Measurements from ENCODE around the gene TMTC2. TPM values are rescaled to one million over a fixed set of nuclear protein-coding genes. Genes with fewer than 3 reads are reported as not detected.

The TMTC2 gene
- polyA plus RNA-seq, 1 donor from 2014 or later, result 20.6 TPM

- H3K9me2 ChIP-seq (ENCODE audit: insufficient read depth, low read length), result no peaks in the 10 kb centered on the region
- H2AFZ ChIP-seq (ENCODE audit: low read depth, low read length), result no peak overlapping the region
- no peaks in the 10 kb centered on the region for H4K20me1 ChIP-seq (ENCODE audit: insufficient read depth)
- no peak overlapping the region for H3K9ac ChIP-seq (ENCODE audit: low read length)
- H3K79me2 ChIP-seq (replicated peaks; ENCODE audit: insufficient read depth, low read length), result peaks cover 28% of the 10 kb centered on the region
- TF ChIP-seq MXI1 (conservative IDR thresholded peaks at IDR 0.05; ENCODE audit: poor library complexity, severe bottlenecking) (no peak), EP300 (conservative IDR thresholded peaks at IDR 0.05; ENCODE audit: poor library complexity, severe bottlenecking) (no peak), CTCF (IDR thresholded peaks at IDR 0.05; ENCODE audit: poor library complexity, severe bottlenecking) (no peak), SMC3 (conservative IDR thresholded peaks at IDR 0.05; ENCODE audit: poor library complexity) (no peak), EZH2 (IDR thresholded peaks at IDR 0.05; ENCODE audit: borderline replicate concordance, insufficient read depth, low read length, poor library complexity, severe bottlenecking) (no peak), POLR2AphosphoS5 (IDR thresholded peaks at IDR 0.05) (no peak), TAF1 (IDR thresholded peaks at IDR 0.05; ENCODE audit: low read depth) (no peak), REST (IDR thresholded peaks at IDR 0.05; ENCODE audit: borderline replicate concordance) (no peak), RAD21 (conservative IDR thresholded peaks at IDR 0.05) (no peak)
- no peaks in the 10 kb centered on the region for H3K27me3 ChIP-seq (ENCODE audit: insufficient read depth, low read depth, low read length)
- H3F3A ChIP-seq (ENCODE audit: insufficient read depth, low read length, poor library complexity, severe bottlenecking), result no peaks in the 10 kb centered on the region
- H3K4me3 ChIP-seq (ENCODE audit: low read length), result no peak overlapping the region
- peaks cover 6% of the 10 kb centered on the region for H3K36me3 ChIP-seq (ENCODE audit: insufficient read depth, low read length)
- no peak overlapping the region for H3K27ac ChIP-seq (ENCODE audit: low read length)
- no peaks in the 10 kb centered on the region for H3K9me3 ChIP-seq (ENCODE audit: low read length)
- no peak overlapping the region for H3K4me2 ChIP-seq (ENCODE audit: low read length)
Observed at GRCh38 chr12:82694970-82695369, 8.3 kb downstream of the TMTC2 start.

DNA sequence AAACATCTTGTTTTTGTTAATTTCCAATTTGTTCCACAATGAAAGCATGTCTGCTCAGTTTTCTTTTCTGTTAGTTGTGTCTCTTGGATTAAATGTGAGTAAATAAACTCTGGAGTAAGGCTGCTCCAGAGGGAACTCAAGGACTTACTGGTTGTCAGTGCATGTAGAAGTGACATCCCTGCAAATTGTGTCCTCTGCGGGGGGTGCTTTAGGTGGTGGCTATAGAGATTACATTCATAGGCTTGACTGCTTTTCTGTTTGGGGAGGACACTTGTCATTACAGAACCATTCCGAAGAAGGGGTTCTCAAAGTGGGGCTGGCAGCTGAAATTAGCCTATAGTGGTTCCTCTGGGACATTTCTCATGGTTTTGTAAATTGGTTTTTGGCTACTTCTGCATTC is 8.8 kb downstream of the TMTC2 start:
- H3K4me3 ChIP-seq (ENCODE audit: low read length), result no peak overlapping the region
- TF ChIP-seq EP300 (conservative IDR thresholded peaks at IDR 0.05; ENCODE audit: poor library complexity, severe bottlenecking), result no peak
- no peak for TF ChIP-seq SMC3 (conservative IDR thresholded peaks at IDR 0.05; ENCODE audit: poor library complexity)
- no peak for TF ChIP-seq POLR2AphosphoS5 (IDR thresholded peaks at IDR 0.05)
- TF ChIP-seq RAD21 (conservative IDR thresholded peaks at IDR 0.05), result no peak
- TF ChIP-seq TAF1 (IDR thresholded peaks at IDR 0.05; ENCODE audit: low read depth), result no peak
- TF ChIP-seq REST (IDR thresholded peaks at IDR 0.05; ENCODE audit: borderline replicate concordance), result no peak
- H3K36me3 ChIP-seq (ENCODE audit: insufficient read depth, low read length), result peaks cover 6% of the 10 kb centered on the region
- H3K79me2 ChIP-seq (replicated peaks; ENCODE audit: insufficient read depth, low read length), result peaks cover 22% of the 10 kb centered on the region
- H3K9me2 ChIP-seq (ENCODE audit: insufficient read depth, low read length), result no peaks in the 10 kb centered on the region
- no peak overlapping the region for H3K9ac ChIP-seq (ENCODE audit: low read length)
- H3K27ac ChIP-seq (ENCODE audit: low read length), result no peak overlapping the region
- H3K27me3 ChIP-seq (ENCODE audit: insufficient read depth, low read depth, low read length), result no peaks in the 10 kb centered on the region
- H3F3A ChIP-seq (ENCODE audit: insufficient read depth, low read length, poor library complexity, severe bottlenecking), result no peaks in the 10 kb centered on the region
- H3K9me3 ChIP-seq (ENCODE audit: low read length), result no peaks in the 10 kb centered on the region
- no peak overlapping the region for H3K4me2 ChIP-seq (ENCODE audit: low read length)
- H4K20me1 ChIP-seq (ENCODE audit: insufficient read depth), result no peaks in the 10 kb centered on the region
- no peak overlapping the region for H2AFZ ChIP-seq (ENCODE audit: low read depth, low read length)
